A549 treated with Hydrocortisone at 1 μM for 4 hours (cell line): ENCODE measurements around the gene DNAJB5. TPM values are rescaled to one million over a fixed set of nuclear protein-coding genes. Genes with fewer than 3 reads are reported as not detected.

Source experiments
- total RNA-seq: library from RNA; stranded (reverse); fragments of 200-300 nt; extraction: Qiagen RNA extraction; gene quantifications from 5 replicates; pipeline ENCODE4 v1.2.3, GENCODE V29; 2022

DNAJB5 gene
- 7.8 to 12.8 TPM (median 11.1 TPM) in 5 replicates for total RNA-seq

GRCh38 chr9:34989003-34989945 lies at the start of gene DNAJB5:
Gene DNAJB5 (plus strand): TSS chr9:34989745. CDS start chr9:34990631, 886 bp downstream.

GRCh38 chr9:34957492-34958410 lies 31.8 kb upstream of the DNAJB5 start, which contains the start of gene PHF24:
Gene PHF24 (plus strand): TSS chr9:34958285. CDS start chr9:34971299, 13,014 bp downstream.

Other genes starting within 250 kb of the DNAJB5 start
- 0.09 to 0.31 TPM (median 0.14 TPM) in 5 replicates for gene PHF24, start 31.5 kb upstream of the DNAJB5 start, total RNA-seq
- gene VCP, start 82.9 kb downstream of the DNAJB5 start, total RNA-seq: 265 to 303 TPM (median 277 TPM) in 5 replicates
- 35.0 to 58.2 TPM (median 50.9 TPM) in 5 replicates for gene FANCG, start 90.2 kb downstream of the DNAJB5 start, total RNA-seq
- 44.9 to 52.6 TPM (median 51.3 TPM) in 5 replicates for gene PIGO, start 106.8 kb downstream of the DNAJB5 start, total RNA-seq
- 221 to 272 TPM (median 252 TPM) in 5 replicates for gene STOML2, start 113.4 kb downstream of the DNAJB5 start, total RNA-seq
- 7.9 to 12.8 TPM (median 11.4 TPM) in 5 replicates for gene ATOSB, start 126.1 kb downstream of the DNAJB5 start, total RNA-seq
- gene UNC13B, start 172.3 kb downstream of the DNAJB5 start, total RNA-seq: 9.6 to 13.1 TPM (median 10.8 TPM) in 5 replicates